BE2C (cell line): ENCODE data around the gene PPP2R5C.

Source experiments
- DNase-seq: peaks from one replicate; pipeline ENCODE4 v3.0.0-alpha.2; 2020
- H3K27me3 ChIP-seq: fragments of 250-450 bp; sonication (Bioruptor Pico); 2 replicates; pipeline ENCODE4 v1.5.1; 2020; ENCODE audit warnings: mild to moderate bottlenecking
- H3K36me3 ChIP-seq: fragments of 250-450 bp; sonication (Bioruptor Pico); 2 replicates; pipeline ENCODE4 v1.5.1; 2020; ENCODE audit warnings: mild to moderate bottlenecking
- H3K4me1 ChIP-seq: fragments of 250-450 bp; sonication (Bioruptor Pico); 2 replicates; pipeline ENCODE4 v1.5.1; 2020
- H3K4me3 ChIP-seq: 2 replicates; pipeline ENCODE4 v1.5.1; 2011; ENCODE audit warnings: low read depth, low read length
- H3K9me3 ChIP-seq: fragments of 250-450 bp; sonication (Bioruptor Pico); 2 replicates; pipeline ENCODE4 v1.5.1; 2020
- TF ChIP-seq, protein P1 (sequence below): IDR thresholded peaks from 2 replicates; pipeline ENCODE4 v1.5.1; 2012; ENCODE audit warnings: mild to moderate bottlenecking, low read depth, low read length

Gene PPP2R5C

DNA sequence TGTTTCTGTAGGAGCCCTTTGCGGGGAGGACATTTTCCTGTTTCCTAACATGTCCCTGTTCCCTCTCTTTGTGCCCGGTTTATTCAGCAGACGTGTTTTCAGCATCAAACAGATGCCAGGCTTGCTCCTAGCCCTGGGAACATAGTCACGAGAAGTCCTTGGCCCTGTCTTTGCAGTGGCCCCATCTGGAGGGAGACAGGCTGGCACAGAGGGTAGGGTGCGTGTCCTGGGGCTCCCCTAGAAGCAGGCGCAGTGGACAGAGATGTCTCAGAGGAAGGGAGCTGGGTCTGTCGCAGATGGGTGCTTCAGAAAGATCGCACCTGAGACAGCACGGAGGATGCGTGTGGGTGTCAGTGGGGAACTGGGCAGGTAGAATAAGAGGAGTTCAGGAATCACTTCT is 127.9 kb downstream of the PPP2R5C start:
- no peak overlapping the region for H3K4me3 ChIP-seq

DNA sequence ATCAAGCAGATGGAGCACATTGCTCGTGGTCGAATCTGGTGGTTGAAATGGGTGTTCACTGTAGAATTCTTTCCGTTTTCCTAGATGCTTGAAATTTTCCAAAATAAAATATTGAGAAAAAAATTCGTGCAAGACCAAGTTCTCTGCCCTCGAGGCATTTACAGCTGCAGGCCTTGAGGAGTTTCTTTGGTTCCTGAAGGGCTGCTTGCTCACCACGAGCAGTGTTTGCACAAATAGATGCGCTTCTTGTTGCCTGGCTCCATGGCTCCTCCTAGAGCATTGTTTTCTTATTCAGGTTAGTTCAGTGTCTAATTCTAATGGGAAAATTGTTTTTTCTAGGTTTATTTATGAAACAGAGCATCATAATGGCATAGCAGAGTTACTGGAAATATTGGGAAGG is 128.4 kb downstream of the PPP2R5C start:
- no peaks in the 10 kb centered on the region; the same call in 1 of the 2 replicates for H3K4me1 ChIP-seq
- H3K9me3 ChIP-seq, result no peaks in the 10 kb centered on the region; the same call in 1 of the 2 replicates
- no peaks in the 10 kb centered on the region for H3K27me3 ChIP-seq
- H3K36me3 ChIP-seq, result peaks cover 74% of the 10 kb centered on the region
- no peak for DNase-seq
- no peak overlapping the region for H3K4me3 ChIP-seq
- TF ChIP-seq, protein P1, sequence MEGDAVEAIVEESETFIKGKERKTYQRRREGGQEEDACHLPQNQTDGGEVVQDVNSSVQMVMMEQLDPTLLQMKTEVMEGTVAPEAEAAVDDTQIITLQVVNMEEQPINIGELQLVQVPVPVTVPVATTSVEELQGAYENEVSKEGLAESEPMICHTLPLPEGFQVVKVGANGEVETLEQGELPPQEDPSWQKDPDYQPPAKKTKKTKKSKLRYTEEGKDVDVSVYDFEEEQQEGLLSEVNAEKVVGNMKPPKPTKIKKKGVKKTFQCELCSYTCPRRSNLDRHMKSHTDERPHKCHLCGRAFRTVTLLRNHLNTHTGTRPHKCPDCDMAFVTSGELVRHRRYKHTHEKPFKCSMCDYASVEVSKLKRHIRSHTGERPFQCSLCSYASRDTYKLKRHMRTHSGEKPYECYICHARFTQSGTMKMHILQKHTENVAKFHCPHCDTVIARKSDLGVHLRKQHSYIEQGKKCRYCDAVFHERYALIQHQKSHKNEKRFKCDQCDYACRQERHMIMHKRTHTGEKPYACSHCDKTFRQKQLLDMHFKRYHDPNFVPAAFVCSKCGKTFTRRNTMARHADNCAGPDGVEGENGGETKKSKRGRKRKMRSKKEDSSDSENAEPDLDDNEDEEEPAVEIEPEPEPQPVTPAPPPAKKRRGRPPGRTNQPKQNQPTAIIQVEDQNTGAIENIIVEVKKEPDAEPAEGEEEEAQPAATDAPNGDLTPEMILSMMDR, result peak; percentile 57

More for the DNA sequence above, 127.9 kb downstream of the PPP2R5C start:
- H3K9me3 ChIP-seq, result no peaks in the 10 kb centered on the region; the same call in 1 of the 2 replicates
- H3K27me3 ChIP-seq, result no peaks in the 10 kb centered on the region
- no peaks in the 10 kb centered on the region; the same call in 1 of the 2 replicates for H3K4me1 ChIP-seq
- peaks cover 74% of the 10 kb centered on the region for H3K36me3 ChIP-seq
- TF ChIP-seq, protein P1, result no peak
- no peak for DNase-seq

DNA sequence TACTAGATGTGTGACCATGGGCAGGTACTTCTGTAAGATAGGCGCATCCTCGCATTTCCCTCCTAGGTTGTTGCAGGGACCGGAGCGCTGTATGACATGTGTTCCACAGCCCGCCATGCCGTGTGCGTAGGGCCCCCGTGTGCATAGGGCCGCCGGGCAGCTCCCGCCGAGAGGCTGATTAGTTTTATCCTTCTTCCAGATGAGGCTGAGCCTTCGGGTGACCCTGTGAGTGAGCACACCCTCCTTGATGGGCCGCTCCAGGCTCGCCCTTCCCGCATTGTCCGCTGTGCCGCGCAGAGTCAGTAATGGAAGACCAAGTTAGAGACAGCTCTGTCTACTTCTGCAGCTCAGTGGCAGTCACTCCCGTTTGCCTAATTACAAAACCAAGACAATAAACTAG is 130.0 kb downstream of the PPP2R5C start:
- DNase-seq, result no peak
- H3K4me3 ChIP-seq, result no peak overlapping the region
- no peaks in the 10 kb centered on the region for H3K27me3 ChIP-seq
- H3K36me3 ChIP-seq, result peaks cover 74% of the 10 kb centered on the region
- H3K4me1 ChIP-seq, result no peaks in the 10 kb centered on the region; the same call in 1 of the 2 replicates
- TF ChIP-seq, protein P1, result no peak
- no peaks in the 10 kb centered on the region for H3K9me3 ChIP-seq

DNA sequence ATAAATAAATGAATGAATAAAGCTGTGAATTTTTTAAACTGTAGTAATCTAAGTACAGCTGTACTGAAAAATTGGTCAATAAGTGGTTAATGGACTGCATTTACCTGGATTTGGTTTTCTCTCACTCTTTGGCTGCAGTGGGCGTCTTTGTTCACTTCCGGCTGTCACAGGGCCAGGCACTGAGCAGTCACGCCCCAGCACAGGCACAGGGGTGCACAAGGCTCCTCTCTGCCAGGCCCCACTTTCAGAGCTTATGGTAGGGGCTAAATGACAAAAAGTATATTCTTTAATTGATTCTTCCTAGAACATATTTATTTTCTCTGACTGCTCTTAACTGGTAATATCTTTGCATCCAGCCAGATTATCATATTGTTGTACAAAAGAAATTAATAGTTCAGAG is 132.2 kb downstream of the PPP2R5C start:
- peaks cover 72% of the 10 kb centered on the region for H3K36me3 ChIP-seq

DNA sequence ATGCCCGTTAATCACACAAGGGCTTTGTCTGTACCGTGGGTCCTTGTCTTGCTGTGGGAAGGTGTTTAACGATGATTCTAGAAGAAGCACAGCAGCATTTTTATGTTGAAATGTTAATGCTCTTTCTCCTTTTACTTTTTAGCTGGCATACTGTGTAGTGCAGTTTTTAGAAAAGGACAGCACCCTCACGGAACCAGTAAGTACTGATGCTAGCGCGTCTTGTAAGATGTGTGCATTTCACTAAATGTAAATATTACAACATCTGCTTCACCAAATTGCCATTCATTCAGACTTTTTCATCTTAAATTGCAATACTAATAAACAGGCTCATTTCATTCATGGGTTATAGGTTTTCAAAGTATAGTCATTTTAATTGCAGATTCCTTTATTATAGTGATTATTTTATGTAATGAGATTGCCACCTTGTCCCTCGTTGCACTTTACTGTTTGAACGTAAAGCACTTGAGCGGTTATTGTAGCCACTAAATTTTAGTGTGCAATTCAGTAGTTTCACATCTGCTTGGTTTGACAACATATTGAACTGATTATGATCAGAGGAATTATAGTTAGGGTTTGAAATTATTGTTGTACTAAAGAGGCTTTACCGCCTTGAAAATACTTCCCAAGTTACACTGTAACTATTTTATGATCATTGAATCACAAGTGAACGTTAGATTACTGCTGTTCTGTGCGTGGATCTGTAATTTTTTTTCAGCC is 133.0 kb downstream of the PPP2R5C start:
- Histone ChIP-seq H3K4me3 (no peak overlapping the region), H3K27me3 (no peaks in the 10 kb centered on the region), H3K9me3 (no peaks in the 10 kb centered on the region), H3K36me3 (peaks cover 72% of the 10 kb centered on the region), H3K4me1 (no peaks in the 10 kb centered on the region; the same call in 1 of the 2 replicates)
- TF ChIP-seq, protein P1, result no peak
- DNase-seq, result no peak

More for the DNA sequence above, 132.2 kb downstream of the PPP2R5C start:
- TF ChIP-seq, protein P1, result no peak
- no peaks in the 10 kb centered on the region; the same call in 1 of the 2 replicates for H3K4me1 ChIP-seq
- H3K4me3 ChIP-seq, result no peak overlapping the region
- H3K9me3 ChIP-seq, result no peaks in the 10 kb centered on the region
- no peak for DNase-seq
- no peaks in the 10 kb centered on the region for H3K27me3 ChIP-seq

DNA sequence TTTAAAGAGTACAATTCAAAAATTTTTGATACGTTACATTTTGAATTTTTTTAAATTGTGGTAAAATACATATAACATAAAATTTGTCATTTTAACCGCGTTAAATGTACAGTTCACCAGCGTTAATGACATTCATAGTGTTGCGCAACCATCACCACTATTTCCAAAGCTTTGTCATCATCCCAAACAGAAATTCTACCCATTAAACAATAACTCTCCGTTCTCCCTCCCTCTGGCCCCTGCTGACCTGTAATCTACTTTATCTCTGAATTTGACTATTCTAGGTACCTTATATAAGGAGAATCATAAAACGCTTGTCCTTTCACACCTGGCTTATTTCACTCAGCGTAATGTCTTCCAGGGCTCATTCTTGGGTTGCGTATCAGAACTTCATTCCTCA is 133.7 kb downstream of the PPP2R5C start:
- DNase-seq, result no peak
- H3K9me3 ChIP-seq, result no peaks in the 10 kb centered on the region
- H3K4me3 ChIP-seq, result no peak overlapping the region
- H3K36me3 ChIP-seq, result peaks cover 76% of the 10 kb centered on the region
- TF ChIP-seq, protein P1, result no peak
- no peaks in the 10 kb centered on the region for H3K4me1 ChIP-seq
- no peaks in the 10 kb centered on the region for H3K27me3 ChIP-seq
